Astrocyte (in vitro differentiated cells and primary cell): ENCODE data around the gene POLD4.

Experiments
- EZH2 ChIP-seq: IDR thresholded peaks from 2 replicates; pipeline ENCODE4 v1.6.1; 2012; ENCODE audit warnings: mild to moderate bottlenecking, low read length, inconsistent platforms; ENCODE audit not compliant: insufficient read depth
- TF ChIP-seq, protein P1 (sequence below): IDR thresholded peaks from 2 replicates; pipeline ENCODE4 v1.5.1; 2011; ENCODE audit warnings: low read depth, mild to moderate bottlenecking, inconsistent platforms, low read length, moderate library complexity; ENCODE audit not compliant: insufficient read depth

DNA sequence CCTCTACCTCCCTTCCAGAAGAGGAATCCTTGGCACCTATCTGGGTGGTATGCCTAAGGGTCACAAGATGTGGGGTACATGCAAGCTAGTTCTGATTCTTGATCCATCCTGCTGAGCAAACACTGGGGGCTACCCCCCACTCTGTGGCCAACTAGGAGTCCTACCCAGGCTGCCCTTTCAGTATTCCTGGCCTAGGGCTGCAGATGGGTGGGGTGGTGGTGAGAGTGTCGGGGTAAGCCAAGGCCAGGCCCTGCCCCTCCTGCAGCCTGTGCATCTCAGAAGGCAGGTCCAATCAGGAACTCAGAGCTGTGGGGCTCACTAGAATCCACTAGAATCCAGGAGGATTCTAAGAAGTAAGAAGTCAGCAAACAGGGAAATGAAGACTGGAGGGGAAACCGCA is 39.1 kb downstream of the POLD4 start:
- TF ChIP-seq EZH2, result no peak
- TF ChIP-seq, protein P1, sequence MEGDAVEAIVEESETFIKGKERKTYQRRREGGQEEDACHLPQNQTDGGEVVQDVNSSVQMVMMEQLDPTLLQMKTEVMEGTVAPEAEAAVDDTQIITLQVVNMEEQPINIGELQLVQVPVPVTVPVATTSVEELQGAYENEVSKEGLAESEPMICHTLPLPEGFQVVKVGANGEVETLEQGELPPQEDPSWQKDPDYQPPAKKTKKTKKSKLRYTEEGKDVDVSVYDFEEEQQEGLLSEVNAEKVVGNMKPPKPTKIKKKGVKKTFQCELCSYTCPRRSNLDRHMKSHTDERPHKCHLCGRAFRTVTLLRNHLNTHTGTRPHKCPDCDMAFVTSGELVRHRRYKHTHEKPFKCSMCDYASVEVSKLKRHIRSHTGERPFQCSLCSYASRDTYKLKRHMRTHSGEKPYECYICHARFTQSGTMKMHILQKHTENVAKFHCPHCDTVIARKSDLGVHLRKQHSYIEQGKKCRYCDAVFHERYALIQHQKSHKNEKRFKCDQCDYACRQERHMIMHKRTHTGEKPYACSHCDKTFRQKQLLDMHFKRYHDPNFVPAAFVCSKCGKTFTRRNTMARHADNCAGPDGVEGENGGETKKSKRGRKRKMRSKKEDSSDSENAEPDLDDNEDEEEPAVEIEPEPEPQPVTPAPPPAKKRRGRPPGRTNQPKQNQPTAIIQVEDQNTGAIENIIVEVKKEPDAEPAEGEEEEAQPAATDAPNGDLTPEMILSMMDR, result no peak
